ENCODE results near the gene MYMK.

DNA sequence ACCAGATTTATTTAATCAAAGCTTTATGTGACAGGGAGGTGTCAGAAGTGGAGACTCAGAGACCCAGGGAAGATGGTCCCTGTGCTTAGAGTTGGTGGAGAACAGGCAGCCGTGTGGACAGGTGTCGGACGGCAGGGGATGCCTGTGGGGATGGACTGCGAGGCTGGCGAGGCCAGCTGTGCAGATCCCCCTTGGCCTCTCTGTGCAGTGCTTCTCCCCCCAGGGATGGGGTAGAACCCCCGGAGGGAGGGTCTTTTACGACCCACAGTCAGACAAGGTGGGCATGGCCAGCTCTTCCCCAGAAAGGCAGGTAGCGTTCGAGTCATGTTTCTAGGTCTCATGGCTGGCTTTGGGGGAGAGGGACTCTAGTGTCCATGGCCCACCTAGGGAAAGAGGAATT lies 41.1 kb downstream of the MYMK start:
- TF ChIP-seq CTCF (IDR thresholded peaks at IDR 0.05; ENCODE audit: borderline replicate concordance, extremely low read depth, low read length, poor library complexity, severe bottlenecking) (no peak), EZH2 (IDR thresholded peaks at IDR 0.05; ENCODE audit: borderline replicate concordance, low read depth, low read length, severe bottlenecking) (no peak)

Measured in DND-41 (cell line).